ENCODE results near the gene TBRG4. TPM values are rescaled to one million over a fixed set of nuclear protein-coding genes. Genes with fewer than 3 reads are reported as not detected.

TBRG4 gene
- total RNA-seq, 1 experiment from 2014 or later: 234 TPM

DNA sequence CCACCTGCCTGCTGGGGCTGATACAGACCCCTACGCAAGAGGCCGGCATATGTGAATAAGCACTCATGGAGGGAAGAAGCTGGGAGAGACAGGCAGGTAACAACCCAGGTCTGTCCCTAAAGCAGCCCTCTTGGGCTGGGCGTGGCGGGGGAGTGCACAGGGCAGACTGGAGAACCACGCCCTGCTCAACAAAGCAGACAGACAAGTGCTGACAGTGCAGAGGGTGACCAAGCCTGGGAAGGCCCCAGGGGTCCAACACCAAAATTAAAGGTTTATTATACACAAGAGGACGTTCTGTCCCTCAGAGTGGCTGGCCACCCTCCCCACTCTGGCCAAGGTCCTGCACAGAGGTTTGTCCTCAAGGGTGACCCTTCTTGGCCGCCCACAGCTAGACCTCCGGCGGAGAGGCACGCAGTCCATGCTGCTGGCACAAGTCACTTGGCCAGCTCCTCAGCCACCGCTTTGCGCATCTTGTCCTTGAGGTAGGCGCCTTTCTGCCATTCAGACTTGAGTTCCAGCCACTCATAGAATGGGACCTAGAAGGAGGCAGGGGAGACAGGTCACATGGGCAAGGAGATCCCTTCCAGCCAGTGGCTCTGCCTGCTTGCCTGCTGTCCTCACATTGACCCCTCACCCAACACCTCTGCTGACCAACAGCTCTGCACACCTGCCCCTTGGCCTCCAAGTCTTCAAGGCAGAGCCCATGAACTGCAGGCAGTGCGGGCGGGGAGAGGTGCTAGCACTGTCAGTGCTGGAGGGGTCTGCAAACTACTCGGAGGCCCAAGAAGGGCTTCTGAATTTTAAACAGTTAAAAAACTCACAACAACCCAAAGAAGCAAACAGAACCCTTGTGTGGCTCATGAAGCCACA is 11.4 kb downstream of the TBRG4 start:
- Histone ChIP-seq H3K27me3 (ENCODE audit: control insufficient read depth, insufficient read depth, low read length) (no peaks in the 10 kb centered on the region), H3K36me3 (replicated peaks; ENCODE audit: control insufficient read depth, insufficient read depth, low read length) (peaks cover 52% of the 10 kb centered on the region), H3K4me3 (ENCODE audit: insufficient read depth, low read depth, low read length) (no peak overlapping the region)
- no peak for DNase-seq

DNA sequence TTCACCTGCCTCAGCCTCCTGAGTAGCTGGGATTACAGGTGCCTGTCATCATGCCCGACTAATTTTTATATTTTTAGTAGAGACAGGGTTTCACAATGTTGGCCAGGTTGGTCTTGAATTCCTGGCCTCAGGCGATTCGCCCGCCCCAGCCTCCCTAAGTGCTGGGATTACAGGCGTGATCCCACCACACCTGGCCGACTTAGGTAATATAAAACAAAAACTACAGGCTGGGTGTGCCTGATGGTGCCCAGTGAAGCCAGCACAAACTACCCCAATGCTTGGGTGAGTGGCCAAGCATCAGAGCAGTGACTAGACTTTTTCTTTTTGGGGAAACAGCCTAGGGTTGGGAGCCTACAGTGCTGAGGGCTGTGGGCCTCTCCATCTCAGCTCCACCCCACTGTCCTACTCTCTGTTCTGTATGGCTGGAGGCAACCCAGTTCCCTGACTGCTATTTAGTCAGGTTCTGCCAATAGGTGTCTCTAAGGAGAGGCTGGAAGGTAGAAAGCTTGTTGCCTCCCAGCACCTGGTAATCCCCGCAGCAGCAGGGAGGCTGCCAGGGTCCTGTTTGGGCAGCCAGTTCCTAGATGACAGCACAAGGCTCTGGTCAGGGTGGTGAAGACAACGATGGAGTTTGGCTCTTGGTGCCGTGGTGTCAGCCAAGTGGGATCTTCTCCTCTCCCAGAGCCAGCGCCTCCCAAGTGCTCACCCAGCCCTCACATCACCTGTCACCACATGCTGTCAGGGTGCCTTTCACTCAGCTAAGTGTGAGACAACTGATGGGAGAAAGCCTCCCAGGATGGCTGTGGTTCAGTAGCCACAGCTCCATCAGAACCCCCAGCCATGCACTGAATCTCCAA is 12.3 kb downstream of the TBRG4 start:
- peak; percentile 60 for DNase-seq
- Histone ChIP-seq H3K27me3 (ENCODE audit: control insufficient read depth, insufficient read depth, low read length) (no peaks in the 10 kb centered on the region), H3K36me3 (replicated peaks; ENCODE audit: control insufficient read depth, insufficient read depth, low read length) (peaks cover 43% of the 10 kb centered on the region), H3K4me3 (ENCODE audit: insufficient read depth, low read depth, low read length) (no peak overlapping the region)

DNA sequence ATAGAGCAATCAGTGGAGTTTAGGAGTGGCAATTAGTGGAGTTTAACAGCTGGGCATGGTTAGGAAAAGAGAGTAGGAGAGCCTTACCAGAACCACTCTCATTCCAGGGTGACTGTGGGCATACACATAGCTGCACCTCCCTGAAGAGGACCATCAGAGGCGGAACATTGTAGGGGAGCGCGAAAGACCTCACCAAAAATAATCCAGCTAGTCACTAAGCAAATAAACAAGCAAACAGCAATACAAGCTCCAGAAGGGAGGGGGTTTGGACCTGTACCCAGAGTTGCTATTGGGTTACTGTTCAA is 18.6 kb downstream of the TBRG4 start:
- Histone ChIP-seq H3K27me3 (ENCODE audit: control insufficient read depth, insufficient read depth, low read length) (peaks cover 12% of the 10 kb centered on the region; the same call in 1 of the 2 replicates), H3K36me3 (replicated peaks; ENCODE audit: control insufficient read depth, insufficient read depth, low read length) (no peaks in the 10 kb centered on the region), H3K4me3 (ENCODE audit: insufficient read depth, low read depth, low read length) (no peak overlapping the region)
- no peak for DNase-seq

DNA sequence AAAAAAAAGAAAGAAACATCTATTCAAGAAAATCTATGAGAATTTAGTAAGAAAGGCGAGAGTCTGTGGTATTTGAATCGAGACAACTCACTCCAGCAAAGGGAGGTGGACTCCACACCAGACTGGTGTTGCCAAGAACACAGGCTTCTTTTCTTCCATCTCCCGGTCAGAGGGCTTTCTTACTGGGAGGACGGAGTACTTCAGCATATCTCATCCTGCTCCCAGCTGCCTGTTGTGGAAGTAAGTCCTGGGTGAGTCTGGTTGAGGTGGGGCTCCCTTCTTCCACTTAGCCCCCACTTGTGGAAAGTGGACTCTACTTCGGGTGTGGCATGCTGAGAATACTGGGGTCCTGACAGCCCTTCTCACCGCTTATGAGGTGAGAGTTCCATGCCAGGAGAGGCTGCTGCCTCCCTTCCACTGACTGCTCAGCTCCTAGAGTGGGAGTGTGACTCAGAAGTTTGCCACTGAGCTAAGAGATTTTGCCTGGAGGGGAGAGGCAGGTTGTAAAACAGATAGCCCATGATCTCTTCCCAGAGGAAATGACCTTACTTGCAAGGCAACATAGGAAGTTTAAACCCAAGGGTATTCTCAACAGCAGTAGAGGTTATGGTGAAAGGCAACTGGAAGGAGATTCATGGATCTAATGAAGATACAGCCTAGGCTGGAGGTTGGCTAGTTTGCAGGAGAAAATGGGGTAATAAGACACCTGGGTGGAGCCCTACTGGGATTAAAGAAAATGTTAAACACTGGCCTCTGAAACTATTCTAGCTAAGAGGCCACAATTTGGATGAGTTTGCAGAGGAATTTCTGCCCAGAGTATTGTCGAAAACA is 19.2 kb downstream of the TBRG4 start:
- DNase-seq: peak; percentile 54
- Histone ChIP-seq H3K36me3 (replicated peaks; ENCODE audit: control insufficient read depth, insufficient read depth, low read length) (no peaks in the 10 kb centered on the region), H3K27me3 (ENCODE audit: control insufficient read depth, insufficient read depth, low read length) (peaks cover 13% of the 10 kb centered on the region; the same call in 1 of the 2 replicates), H3K4me3 (ENCODE audit: insufficient read depth, low read depth, low read length) (no peak overlapping the region)

DNA sequence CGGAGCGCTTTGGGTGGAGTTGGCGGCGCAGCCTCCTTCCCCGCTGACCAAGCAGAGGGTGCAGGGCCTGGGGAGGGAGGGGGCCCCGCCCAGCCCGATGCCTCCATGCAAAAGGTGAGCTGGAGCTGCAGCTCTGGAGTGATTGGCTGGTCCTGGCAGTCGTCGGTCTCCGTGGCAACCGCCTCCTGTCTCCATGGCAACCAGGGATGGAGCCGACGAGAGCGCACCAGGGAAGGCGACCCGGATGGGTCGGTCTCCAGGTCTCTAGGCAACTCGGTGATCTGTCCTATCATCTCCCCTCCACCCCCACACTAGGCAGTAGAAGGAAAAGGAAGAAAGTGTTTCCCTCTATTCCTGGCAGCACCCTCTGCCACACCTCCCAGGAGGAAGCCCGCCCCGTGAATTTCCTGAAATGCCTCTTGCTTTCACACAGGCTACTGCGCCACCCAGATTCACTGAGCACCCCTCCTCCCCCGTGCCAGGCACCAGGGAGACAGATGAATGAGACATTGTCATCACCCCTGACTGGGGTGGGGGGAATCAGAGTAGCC is 22.1 kb downstream of the TBRG4 start:
- peak overlapping the region; percentile 66 for H3K4me3 ChIP-seq (ENCODE audit: insufficient read depth, low read depth, low read length)
- peaks cover 13% of the 10 kb centered on the region; the same call in 1 of the 2 replicates for H3K27me3 ChIP-seq (ENCODE audit: control insufficient read depth, insufficient read depth, low read length)
- peak; percentile 99 for DNase-seq
- H3K36me3 ChIP-seq (replicated peaks; ENCODE audit: control insufficient read depth, insufficient read depth, low read length): no peaks in the 10 kb centered on the region

DNA sequence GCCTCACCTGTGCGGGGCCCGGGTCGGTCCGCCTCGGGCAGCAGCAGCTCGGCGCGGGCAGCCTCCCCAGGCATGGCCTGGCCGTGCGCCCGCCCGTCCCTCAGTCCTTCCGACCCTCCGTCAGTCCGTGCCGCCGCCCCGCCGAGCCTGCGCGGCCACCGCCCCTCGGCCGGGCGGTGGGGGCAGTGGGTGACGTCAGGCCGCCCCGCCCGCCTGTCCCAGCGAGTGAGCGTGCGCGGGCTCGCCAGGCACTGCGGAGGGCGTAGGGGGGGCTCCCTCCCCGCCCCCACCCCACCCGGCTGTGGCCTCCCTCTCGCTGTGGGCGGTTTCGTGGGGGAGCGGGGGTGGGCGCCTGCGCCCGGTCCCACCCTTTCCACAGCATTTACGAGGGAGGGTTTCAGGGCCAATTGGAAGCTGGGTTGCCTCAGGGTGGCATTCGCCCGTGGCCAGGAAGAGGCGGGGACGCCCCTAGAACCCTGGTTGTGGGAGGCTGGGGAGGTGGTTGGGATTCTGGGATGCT is 22.6 kb downstream of the TBRG4 start, which contains the start of gene NACAD:
NACAD (minus strand) TSS at position 149 of the 520 bp plus-strand sequence; CDS start at position 74, 75 bp downstream.
- no peaks in the 10 kb centered on the region for H3K36me3 ChIP-seq (replicated peaks; ENCODE audit: control insufficient read depth, insufficient read depth, low read length)
- H3K4me3 ChIP-seq (ENCODE audit: insufficient read depth, low read depth, low read length): peak within 1 kb of the TSS; percentile 66
- peak; percentile 96 for DNase-seq
- H3K27me3 ChIP-seq (ENCODE audit: control insufficient read depth, insufficient read depth, low read length): peaks cover 13% of the 10 kb centered on the region; the same call in 1 of the 2 replicates

DNA sequence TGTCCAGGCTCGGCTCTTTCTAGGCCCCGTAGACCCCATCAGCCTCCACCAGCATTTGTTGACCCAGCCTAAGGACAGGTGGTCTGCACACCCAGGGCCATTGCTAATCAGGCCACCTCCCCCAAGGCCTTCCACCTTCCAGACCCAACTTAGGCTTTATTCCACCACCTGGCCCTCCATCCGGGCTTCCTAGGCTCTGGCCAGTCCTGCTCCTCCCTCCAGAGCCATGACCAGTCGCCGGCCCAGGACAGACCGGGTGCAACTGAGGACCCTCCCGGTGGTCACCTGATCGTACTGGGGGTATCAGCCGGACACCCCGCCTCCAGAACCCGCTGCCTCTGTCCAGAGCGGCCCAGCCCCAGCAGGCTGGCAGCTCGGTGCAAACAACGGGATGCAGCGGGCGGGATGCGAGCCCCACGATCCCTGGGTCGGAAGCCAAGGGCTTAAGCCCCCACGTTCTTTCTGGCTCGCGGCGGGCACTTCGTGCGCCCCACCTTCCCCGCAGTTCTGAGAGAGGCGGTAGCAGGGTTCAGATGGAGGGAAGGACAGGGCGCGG is 23.3 kb downstream of the TBRG4 start:
- H3K4me3 ChIP-seq (ENCODE audit: insufficient read depth, low read depth, low read length): peak overlapping the region; percentile 66
- no peak for DNase-seq
- H3K36me3 ChIP-seq (replicated peaks; ENCODE audit: control insufficient read depth, insufficient read depth, low read length): no peaks in the 10 kb centered on the region
- H3K27me3 ChIP-seq (ENCODE audit: control insufficient read depth, insufficient read depth, low read length): peaks cover 13% of the 10 kb centered on the region; the same call in 1 of the 2 replicates

DNA sequence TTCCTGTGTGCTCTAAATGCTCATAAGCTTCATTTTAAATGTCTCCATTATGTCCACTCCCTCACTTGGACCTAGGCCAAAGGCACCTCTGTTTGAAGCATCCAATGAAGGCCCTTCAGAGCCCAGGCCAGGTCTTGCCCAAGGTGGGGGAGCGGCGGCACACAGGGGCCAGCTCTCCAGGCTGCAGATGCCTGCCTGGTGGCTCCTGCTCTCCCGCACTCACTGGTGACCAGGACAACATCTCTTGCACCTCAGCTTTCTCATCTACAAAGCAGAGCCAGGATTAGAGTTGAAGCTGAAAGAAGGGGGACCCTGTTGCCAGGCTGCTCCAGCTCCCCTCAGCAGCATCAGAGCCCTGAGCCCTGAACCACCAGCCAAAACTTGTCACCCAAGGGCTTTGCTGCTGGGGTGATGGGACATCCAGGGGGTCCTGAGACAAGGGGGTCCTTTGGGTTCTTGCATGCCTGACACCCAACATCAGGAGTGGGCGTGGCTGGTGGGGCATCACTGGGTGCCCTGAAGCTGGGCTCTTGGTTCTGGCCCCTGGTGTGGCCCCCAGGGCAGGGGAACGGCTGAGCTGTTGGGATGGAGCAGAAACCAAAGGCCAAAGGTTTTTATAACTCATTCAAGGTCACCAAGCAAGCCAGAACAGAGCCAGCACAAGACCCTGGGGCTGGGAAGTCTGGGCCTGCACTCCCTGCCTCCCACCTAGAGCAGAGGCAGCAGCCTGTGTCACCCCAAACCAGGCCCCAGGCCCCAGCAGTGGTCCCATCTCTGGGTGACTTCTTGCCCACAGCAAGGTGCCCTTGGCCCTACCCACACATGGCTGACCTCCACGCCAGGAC is 24.0 kb downstream of the TBRG4 start:
- peaks cover 13% of the 10 kb centered on the region; the same call in 1 of the 2 replicates for H3K27me3 ChIP-seq (ENCODE audit: control insufficient read depth, insufficient read depth, low read length)
- H3K4me3 ChIP-seq (ENCODE audit: insufficient read depth, low read depth, low read length): no peak overlapping the region

DNA sequence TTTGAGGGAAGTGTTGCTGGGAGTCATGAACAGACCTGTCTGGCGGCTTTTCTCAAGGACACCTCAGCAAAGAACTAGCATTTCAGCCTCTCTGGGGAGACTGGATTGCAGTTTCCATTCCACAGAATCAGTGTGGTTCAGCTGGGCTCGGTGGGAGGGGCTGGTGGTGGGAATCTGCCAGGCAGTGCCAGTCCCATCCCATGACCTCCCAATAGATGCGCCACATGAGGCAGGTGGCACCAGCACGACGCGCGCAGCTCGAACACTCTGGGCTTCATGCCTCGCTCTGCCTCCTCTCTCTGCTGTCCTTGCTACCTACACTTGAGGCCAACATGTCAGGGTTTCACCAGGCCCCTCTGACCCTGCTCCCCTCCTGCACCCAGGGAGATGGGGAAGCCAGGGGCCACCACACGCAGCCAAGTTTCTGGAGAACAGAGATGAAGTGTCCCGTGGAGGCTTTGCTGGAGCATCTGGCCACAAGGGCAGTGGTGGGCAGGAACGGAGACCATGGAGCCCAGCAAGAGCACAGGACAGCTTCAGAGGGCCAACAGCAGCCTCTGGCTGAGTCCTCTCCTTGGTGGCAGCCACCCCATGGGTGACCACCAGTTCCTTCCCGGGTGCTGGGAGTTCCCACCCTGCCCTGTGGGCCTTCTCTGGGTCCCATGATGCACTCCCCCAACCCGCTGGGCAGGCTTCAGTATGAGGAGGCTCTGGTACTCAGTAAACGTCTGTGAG is 25.0 kb downstream of the TBRG4 start:
- Histone ChIP-seq H3K4me3 (ENCODE audit: insufficient read depth, low read depth, low read length) (no peak overlapping the region), H3K36me3 (replicated peaks; ENCODE audit: control insufficient read depth, insufficient read depth, low read length) (no peaks in the 10 kb centered on the region), H3K27me3 (ENCODE audit: control insufficient read depth, insufficient read depth, low read length) (peaks cover 13% of the 10 kb centered on the region; the same call in 1 of the 2 replicates)
- DNase-seq: peak; percentile 38

More for the DNA sequence above, 24.0 kb downstream of the TBRG4 start:
- DNase-seq: peak; percentile 43
- H3K36me3 ChIP-seq (replicated peaks; ENCODE audit: control insufficient read depth, insufficient read depth, low read length): no peaks in the 10 kb centered on the region

DNA sequence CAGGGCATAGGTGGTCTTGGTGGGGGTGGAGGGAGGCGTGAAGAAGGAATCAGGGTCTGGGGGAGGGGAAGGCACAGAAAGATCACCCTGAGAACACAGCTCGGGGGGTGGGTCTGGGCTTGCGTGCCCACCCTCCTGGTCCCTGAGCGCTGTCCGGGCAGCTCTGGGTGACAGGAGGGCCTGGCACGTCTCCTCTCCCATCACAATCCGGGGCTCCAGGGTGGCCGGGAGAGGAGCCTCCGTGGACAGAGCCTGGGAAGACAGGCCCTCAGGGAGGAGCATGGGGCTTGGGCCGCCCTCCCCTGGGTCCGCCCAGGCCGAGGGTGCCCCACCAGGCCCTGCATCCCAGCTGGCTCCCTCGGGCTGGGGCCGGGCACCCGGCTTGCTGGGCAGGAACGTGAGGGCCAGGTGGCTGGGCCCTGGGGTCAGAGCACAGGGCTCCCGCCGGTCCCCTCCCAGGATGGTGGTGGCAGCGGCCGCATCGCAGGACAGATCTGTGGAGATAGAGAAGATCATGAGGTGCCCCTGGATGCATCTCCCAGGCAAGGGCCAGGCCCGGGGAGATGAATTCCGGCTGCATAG is 25.8 kb downstream of the TBRG4 start:
- H3K4me3 ChIP-seq (ENCODE audit: insufficient read depth, low read depth, low read length): no peak overlapping the region
- peaks cover 13% of the 10 kb centered on the region; the same call in 1 of the 2 replicates for H3K27me3 ChIP-seq (ENCODE audit: control insufficient read depth, insufficient read depth, low read length)
- H3K36me3 ChIP-seq (replicated peaks; ENCODE audit: control insufficient read depth, insufficient read depth, low read length): no peaks in the 10 kb centered on the region
- DNase-seq: peak; percentile 68

DNA sequence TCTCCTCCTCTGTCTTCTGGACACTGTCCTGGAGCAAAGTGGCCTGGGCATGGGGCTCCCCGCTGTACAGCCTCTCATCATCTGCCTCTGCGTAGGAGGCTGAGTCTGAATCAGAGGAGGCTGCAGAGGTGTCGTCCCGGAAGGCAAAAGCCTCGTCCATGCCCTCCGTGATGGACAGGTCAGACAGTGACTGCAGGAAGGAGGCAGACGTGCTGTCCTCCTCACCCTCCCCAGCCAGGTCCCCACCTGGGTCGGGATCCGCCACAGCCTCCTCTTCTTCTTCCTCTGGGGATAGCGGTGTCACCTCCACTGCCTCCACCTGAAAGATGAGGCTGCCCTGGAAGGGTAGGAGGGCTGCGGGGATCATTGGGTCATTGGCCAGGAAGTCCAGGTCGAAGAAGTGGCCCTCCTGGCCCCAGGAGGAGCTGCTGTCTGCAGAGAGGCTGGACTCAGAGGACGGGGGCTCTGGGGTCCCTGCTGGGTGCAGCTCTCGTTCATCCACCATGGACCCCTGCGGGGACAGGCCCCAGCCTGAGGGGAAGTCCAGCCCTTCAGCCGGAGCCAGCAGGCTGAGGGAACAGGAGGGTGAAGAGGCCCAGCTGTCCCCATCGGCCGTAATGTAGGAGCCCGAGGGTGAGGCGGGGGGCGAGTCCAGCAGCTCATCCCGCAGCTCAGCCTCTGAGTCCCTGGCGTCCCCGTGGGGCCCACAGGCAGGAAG is 26.4 kb downstream of the TBRG4 start:
- no peak for DNase-seq
- Histone ChIP-seq H3K4me3 (ENCODE audit: insufficient read depth, low read depth, low read length) (no peak overlapping the region), H3K27me3 (ENCODE audit: control insufficient read depth, insufficient read depth, low read length) (peaks cover 13% of the 10 kb centered on the region; the same call in 1 of the 2 replicates), H3K36me3 (replicated peaks; ENCODE audit: control insufficient read depth, insufficient read depth, low read length) (no peaks in the 10 kb centered on the region)
